ENCODE results near the gene MFSD6. TPM values are rescaled to one million over a fixed set of nuclear protein-coding genes. Genes with fewer than 3 reads are reported as not detected.
A peak's percentile ranks its signal among the peaks of the same experiment; 100 is the strongest.

MFSD6 gene
- total and polyA plus RNA-seq, 4 experiments from 2014 or later, result 7.7 to 47.5 (median 33.7) TPM

- no peak overlapping the region for H3K4me3 ChIP-seq (ENCODE audit: low read length in 2 of 2)
- H3K4me1 Mint-ChIP-seq, result peaks cover 50 to 83% (median 69%) of the 10 kb centered on the region in 4 donors
- no peak overlapping the region for H3K27ac ChIP-seq (ENCODE audit: low read depth, low read length)
- peaks cover 46 to 53% of the 10 kb centered on the region in 2 donors for H3K36me3 Mint-ChIP-seq
- DNase-seq, result no peak
- ChIA-PET POLR2A (ENCODE audit: partially characterized antibody) (no interaction called here), CTCF (ENCODE audit: partially characterized antibody) (no interaction called here)
- no peaks in the 10 kb centered on the region for H3K27me3 Mint-ChIP-seq
- peak overlapping the region in 4 of 7 donors; percentile 23 to 66 (median 42) for H3K27ac Mint-ChIP-seq
- H3K4me1 ChIP-seq (ENCODE audit: insufficient read depth, low read length), result peaks cover 69% of the 10 kb centered on the region
- peaks cover 17% of the 10 kb centered on the region for H3K36me3 ChIP-seq (ENCODE audit: insufficient read depth, low read length)
- H3K4me3 Mint-ChIP-seq, result peak overlapping the region in 4 of 8 donors; percentile 11 to 58 (median 26)
- H3K9me3 Mint-ChIP-seq, result no peaks in the 10 kb centered on the region
- H3K27me3 ChIP-seq (ENCODE audit: insufficient read depth, low read length), result no peaks in the 10 kb centered on the region
- intact Hi-C loops (cut with micrococcal nuclease), result no loop called here
- H3K9me3 ChIP-seq (ENCODE audit: control insufficient read depth in 1 of 2, low read length in 2 of 2), result no peaks in the 10 kb centered on the region
These were observed 27.0 kb downstream of the MFSD6 start for GRCh38 chr2:190435031-190435670.

DNA sequence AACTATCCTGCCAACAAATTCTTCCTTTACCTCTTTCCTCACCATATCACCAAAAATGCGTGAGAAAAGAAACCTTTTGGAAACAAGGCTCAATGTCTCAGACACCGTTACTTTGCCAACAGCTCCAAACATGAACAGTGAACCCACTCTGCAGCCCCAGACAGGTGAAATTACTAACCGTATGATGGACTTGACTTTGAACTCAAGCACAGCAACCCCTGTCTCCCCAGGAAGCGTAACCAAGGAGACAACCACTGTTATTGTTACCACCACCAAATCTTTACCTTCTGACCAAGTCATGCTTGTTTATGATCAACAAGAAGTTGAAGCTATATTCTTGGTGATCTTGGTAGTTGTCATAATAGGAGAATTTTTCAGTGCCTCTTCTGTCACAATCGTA is 28.4 kb downstream of the MFSD6 start:
- peak in 1 of 5 donors; percentile 10 for DNase-seq
- CTCF ChIA-PET (ENCODE audit: partially characterized antibody), result interaction anchor here (0.8 kb wide), 1 partner anchor 54 kb away, joined by 3 read pairs; no protein-coding TSS in a partner anchor
- H3K36me3 ChIP-seq (ENCODE audit: insufficient read depth, low read length), result peaks cover 17% of the 10 kb centered on the region
- POLR2A ChIA-PET (ENCODE audit: partially characterized antibody), result no interaction called here
- Mint-ChIP-seq H3K27ac (peak overlapping the region in 2 of 7 donors; percentile 18 to 31), H3K4me1 (peaks cover 60 to 92% (median 78%) of the 10 kb centered on the region in 4 donors), H3K36me3 (peaks cover 43 to 60% of the 10 kb centered on the region in 2 donors), H3K27me3 (no peaks in the 10 kb centered on the region), H3K9me3 (no peaks in the 10 kb centered on the region), H3K4me3 (peak overlapping the region in 3 of 8 donors; percentile 33 to 44 (median 35))
- intact Hi-C loops (cut with micrococcal nuclease), result no loop called here
- H3K4me1 ChIP-seq (ENCODE audit: insufficient read depth, low read length), result peaks cover 81% of the 10 kb centered on the region
- no peaks in the 10 kb centered on the region for H3K9me3 ChIP-seq (ENCODE audit: control insufficient read depth in 1 of 2, low read length in 2 of 2)
- H3K27ac ChIP-seq (ENCODE audit: low read depth, low read length), result no peak overlapping the region
- no peak overlapping the region for H3K4me3 ChIP-seq (ENCODE audit: low read length in 2 of 2)
- H3K27me3 ChIP-seq (ENCODE audit: insufficient read depth, low read length), result no peaks in the 10 kb centered on the region

DNA sequence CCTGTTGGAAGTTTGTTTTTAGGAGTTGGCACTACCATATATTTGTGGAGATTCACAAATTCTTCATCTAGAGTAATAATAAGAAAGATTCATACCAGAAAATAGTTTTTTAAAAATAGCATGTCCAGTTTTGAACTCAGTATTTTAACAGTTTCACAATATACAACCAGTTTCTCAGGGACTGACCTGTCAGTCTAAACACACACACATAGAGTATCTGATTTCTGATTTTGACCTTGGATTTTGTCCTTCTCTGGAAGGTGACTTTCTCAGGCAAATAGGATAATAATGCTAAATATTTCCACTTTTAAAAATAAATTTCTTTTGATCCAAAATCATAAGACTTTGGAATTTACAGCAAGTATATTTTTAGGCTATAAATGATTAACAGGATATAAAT is 32.0 kb downstream of the MFSD6 start:
- H3K27ac ChIP-seq (ENCODE audit: low read depth, low read length), result no peak overlapping the region
- no peaks in the 10 kb centered on the region for H3K9me3 ChIP-seq (ENCODE audit: control insufficient read depth in 1 of 2, low read length in 2 of 2)
- intact Hi-C loops (cut with micrococcal nuclease), result no loop called here
- Mint-ChIP-seq H3K9me3 (no peaks in the 10 kb centered on the region), H3K27me3 (no peaks in the 10 kb centered on the region), H3K4me1 (peaks cover 64 to 95% (median 81%) of the 10 kb centered on the region in 4 donors), H3K4me3 (peak overlapping the region in 4 of 8 donors; percentile 4 to 53 (median 8)), H3K36me3 (peaks cover 36 to 54% of the 10 kb centered on the region in 2 donors), H3K27ac (no peak overlapping the region)
- POLR2A ChIA-PET (ENCODE audit: partially characterized antibody), result no interaction called here
- peaks cover 24% of the 10 kb centered on the region for H3K36me3 ChIP-seq (ENCODE audit: insufficient read depth, low read length)
- H3K4me1 ChIP-seq (ENCODE audit: insufficient read depth, low read length), result peaks cover 82% of the 10 kb centered on the region
- H3K4me3 ChIP-seq (ENCODE audit: low read length in 2 of 2), result no peak overlapping the region
- H3K27me3 ChIP-seq (ENCODE audit: insufficient read depth, low read length), result no peaks in the 10 kb centered on the region
- no peak for DNase-seq
- CTCF ChIA-PET (ENCODE audit: partially characterized antibody), result no interaction called here

DNA sequence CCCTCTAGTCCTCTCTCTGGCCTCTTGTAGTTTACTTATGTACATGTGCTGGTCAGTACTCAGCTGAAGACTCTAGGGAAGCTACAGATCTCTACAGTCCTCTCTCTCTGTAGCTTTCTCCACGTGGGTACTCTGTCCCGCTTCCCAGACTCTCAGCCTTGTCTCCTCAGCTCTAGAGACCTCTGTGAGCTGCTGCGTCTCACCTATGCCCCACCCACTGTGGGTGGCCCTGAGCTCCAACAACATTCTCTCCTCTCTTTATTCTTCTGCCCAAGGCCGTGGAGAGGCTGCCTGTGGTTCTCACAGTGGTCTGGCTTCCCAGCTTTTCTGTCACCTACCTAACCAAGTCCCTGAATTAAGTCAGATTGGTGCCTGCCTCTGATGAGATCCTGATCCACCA is 33.4 kb downstream of the MFSD6 start:
- Histone ChIP-seq H3K9me3 (ENCODE audit: control insufficient read depth in 1 of 2, low read length in 2 of 2) (no peaks in the 10 kb centered on the region), H3K27me3 (ENCODE audit: insufficient read depth, low read length) (no peaks in the 10 kb centered on the region), H3K36me3 (ENCODE audit: insufficient read depth, low read length) (peaks cover 19% of the 10 kb centered on the region), H3K27ac (ENCODE audit: low read depth, low read length) (no peak overlapping the region), H3K4me3 (ENCODE audit: low read length in 2 of 2) (no peak overlapping the region), H3K4me1 (ENCODE audit: insufficient read depth, low read length) (peaks cover 79% of the 10 kb centered on the region)
- Mint-ChIP-seq H3K36me3 (peaks cover 30 to 40% of the 10 kb centered on the region in 2 donors), H3K9me3 (no peaks in the 10 kb centered on the region), H3K27ac (peak overlapping the region in 5 of 7 donors; percentile 42 to 79 (median 62)), H3K4me3 (peak overlapping the region in 3 of 8 donors; percentile 9 to 41 (median 28)), H3K4me1 (peaks cover 55 to 93% (median 75%) of the 10 kb centered on the region in 4 donors), H3K27me3 (no peaks in the 10 kb centered on the region)
- CTCF ChIA-PET (ENCODE audit: partially characterized antibody), result interaction anchor here (0.9 kb wide), 1 partner anchor 17 kb away, joined by 3 read pairs; no protein-coding TSS in a partner anchor
- POLR2A ChIA-PET (ENCODE audit: partially characterized antibody), result no interaction called here
- no peak for DNase-seq
- intact Hi-C loops (cut with micrococcal nuclease), result no loop called here

DNA sequence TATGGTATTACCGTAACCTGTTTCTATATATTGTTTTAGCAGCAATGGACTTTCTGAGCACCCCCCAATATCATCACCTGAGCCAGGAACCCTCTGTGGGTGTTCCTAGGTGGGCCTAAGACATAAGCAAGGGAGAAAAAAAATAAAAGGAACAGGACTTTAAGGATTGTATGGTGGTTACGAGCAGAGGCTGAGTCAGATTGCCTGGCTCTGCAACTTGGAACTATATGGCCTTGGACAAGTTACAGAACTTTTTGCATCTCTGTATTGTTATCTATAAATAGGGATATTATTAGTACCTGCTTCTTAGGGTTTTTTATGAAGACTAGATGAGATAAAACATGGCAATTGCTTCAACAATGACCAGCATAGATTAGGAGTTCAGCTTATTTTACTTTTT is 34.9 kb downstream of the MFSD6 start:
- Histone ChIP-seq H3K4me1 (ENCODE audit: insufficient read depth, low read length) (peaks cover 80% of the 10 kb centered on the region), H3K27ac (ENCODE audit: low read depth, low read length) (no peak overlapping the region), H3K27me3 (ENCODE audit: insufficient read depth, low read length) (no peaks in the 10 kb centered on the region), H3K4me3 (ENCODE audit: low read length in 2 of 2) (no peak overlapping the region), H3K36me3 (ENCODE audit: insufficient read depth, low read length) (peaks cover 6% of the 10 kb centered on the region), H3K9me3 (ENCODE audit: control insufficient read depth in 1 of 2, low read length in 2 of 2) (no peaks in the 10 kb centered on the region)
- Mint-ChIP-seq H3K9me3 (no peaks in the 10 kb centered on the region), H3K27ac (peak overlapping the region in 3 of 7 donors; percentile 19 to 33 (median 30)), H3K27me3 (no peaks in the 10 kb centered on the region), H3K36me3 (peaks cover 21 to 25% of the 10 kb centered on the region in 2 donors), H3K4me1 (peaks cover 59 to 93% (median 73%) of the 10 kb centered on the region in 4 donors), H3K4me3 (peak overlapping the region in 1 of 8 donors; percentile 62)
- ChIA-PET CTCF (ENCODE audit: partially characterized antibody) (no interaction called here), POLR2A (ENCODE audit: partially characterized antibody) (no interaction called here)
- intact Hi-C loops (cut with micrococcal nuclease), result no loop called here
- DNase-seq, result no peak

- DNase-seq, result no peak
- Mint-ChIP-seq H3K4me1 (peaks cover 58 to 91% (median 71%) of the 10 kb centered on the region in 4 donors), H3K36me3 (peaks cover 18% of the 10 kb centered on the region in 2 donors), H3K27me3 (no peaks in the 10 kb centered on the region), H3K9me3 (no peaks in the 10 kb centered on the region), H3K4me3 (no peak overlapping the region), H3K27ac (peak overlapping the region in 1 of 7 donors; percentile 72)
- H3K9me3 ChIP-seq (ENCODE audit: control insufficient read depth in 1 of 2, low read length in 2 of 2), result no peaks in the 10 kb centered on the region
- no peak overlapping the region for H3K4me3 ChIP-seq (ENCODE audit: low read length in 2 of 2)
- no peak overlapping the region for H3K27ac ChIP-seq (ENCODE audit: low read depth, low read length)
- intact Hi-C loops (cut with micrococcal nuclease), result no loop called here
- H3K4me1 ChIP-seq (ENCODE audit: insufficient read depth, low read length), result peaks cover 72% of the 10 kb centered on the region
- POLR2A ChIA-PET (ENCODE audit: partially characterized antibody), result no interaction called here
- CTCF ChIA-PET (ENCODE audit: partially characterized antibody), result no interaction called here
- H3K27me3 ChIP-seq (ENCODE audit: insufficient read depth, low read length), result no peaks in the 10 kb centered on the region
- H3K36me3 ChIP-seq (ENCODE audit: insufficient read depth, low read length), result peaks cover 6% of the 10 kb centered on the region
These were observed 35.8 kb downstream of the MFSD6 start for GRCh38 chr2:190443778-190444481.

DNA sequence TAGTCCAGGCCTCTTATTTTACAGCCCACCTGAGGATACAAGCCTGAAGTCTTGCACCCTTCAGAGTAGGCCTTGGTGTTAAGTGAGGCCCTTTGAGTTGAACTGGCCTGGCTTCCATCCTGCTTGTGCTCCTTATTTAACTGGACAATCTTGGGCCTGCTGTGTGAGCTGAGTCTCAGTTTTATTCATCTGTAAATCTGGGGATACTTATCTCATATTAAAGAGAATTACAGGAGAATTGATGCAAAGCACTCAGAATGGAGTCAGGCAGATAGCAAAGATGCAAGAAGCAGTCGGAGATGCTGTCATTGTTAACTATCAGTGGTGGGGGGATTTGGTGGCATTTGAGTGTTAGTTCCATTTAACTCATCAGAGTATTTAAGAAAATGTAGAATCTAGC is 36.8 kb downstream of the MFSD6 start:
- Mint-ChIP-seq H3K27ac (peak overlapping the region in 3 of 7 donors; percentile 5 to 49 (median 29)), H3K4me1 (peaks cover 51 to 83% (median 62%) of the 10 kb centered on the region in 4 donors), H3K27me3 (no peaks in the 10 kb centered on the region), H3K4me3 (no peak overlapping the region), H3K36me3 (peaks cover 15% of the 10 kb centered on the region in 2 donors), H3K9me3 (no peaks in the 10 kb centered on the region)
- Histone ChIP-seq H3K4me1 (ENCODE audit: insufficient read depth, low read length) (peaks cover 62% of the 10 kb centered on the region), H3K9me3 (ENCODE audit: control insufficient read depth in 1 of 2, low read length in 2 of 2) (no peaks in the 10 kb centered on the region), H3K27ac (ENCODE audit: low read depth, low read length) (no peak overlapping the region), H3K36me3 (ENCODE audit: insufficient read depth, low read length) (peaks cover 6% of the 10 kb centered on the region), H3K4me3 (ENCODE audit: low read length in 2 of 2) (no peak overlapping the region), H3K27me3 (ENCODE audit: insufficient read depth, low read length) (no peaks in the 10 kb centered on the region)
- DNase-seq, result no peak
- POLR2A ChIA-PET (ENCODE audit: partially characterized antibody), result no interaction called here
- intact Hi-C loops (cut with micrococcal nuclease), result no loop called here
- CTCF ChIA-PET (ENCODE audit: partially characterized antibody), result no interaction called here
